ENCODE measurements around the gene MBD1. TPM values are rescaled to one million over a fixed set of nuclear protein-coding genes. Genes with fewer than 3 reads are reported as not detected.
A peak's percentile ranks its signal among the peaks of the same experiment; 100 is the strongest.

The MBD1 gene
- total and polyA plus RNA-seq, 8 donors = 27.0 to 162 (median 55.5) TPM

DNA sequence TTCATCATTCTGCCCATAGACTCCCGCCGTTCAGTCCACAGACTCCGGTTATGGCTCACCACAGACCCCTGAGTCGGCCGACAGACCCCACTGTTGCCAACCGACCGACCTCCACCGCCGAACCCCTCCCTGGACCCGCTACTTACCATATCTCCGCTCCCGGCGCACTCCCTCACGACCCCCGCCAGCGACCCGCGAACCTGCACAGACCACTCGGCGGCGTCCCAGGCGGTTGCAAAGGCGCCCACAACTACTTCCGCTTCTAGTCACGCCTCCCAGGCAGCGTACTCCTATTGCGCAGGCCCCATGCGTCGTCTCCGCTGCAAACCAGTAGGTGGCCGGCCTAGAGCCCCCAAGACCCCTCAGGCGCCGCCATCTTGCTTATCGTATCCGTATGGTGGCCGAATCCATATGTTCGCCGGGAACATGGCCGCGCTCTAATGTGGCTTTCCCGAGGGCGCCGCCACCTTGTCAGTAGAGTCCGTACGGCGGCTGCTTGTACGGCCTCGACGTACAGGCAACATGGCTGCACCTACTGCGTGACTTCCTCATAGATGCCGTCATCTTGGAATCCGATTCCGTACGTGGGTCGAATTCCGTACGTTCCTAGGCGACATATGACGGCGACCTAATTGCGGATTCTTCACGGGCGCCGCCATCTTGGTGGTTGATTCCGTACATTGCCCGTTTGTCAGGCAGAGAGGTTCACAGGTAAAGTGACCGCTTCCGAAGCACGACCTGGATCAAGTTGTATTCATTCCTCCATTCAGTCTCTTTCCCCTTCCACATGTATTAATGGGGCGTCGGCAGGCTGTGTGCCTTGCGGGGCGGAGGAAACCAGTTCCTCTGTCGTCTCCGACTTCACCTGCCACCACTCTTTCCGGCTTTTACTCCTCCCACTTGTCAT is 6.4 kb upstream of the MBD1 start, which contains the start of gene CXXC1:
Gene CXXC1 (minus strand): TSS at position 252 of the 907 bp plus-strand sequence. CDS start 103 bp downstream, at position 149.
- WGBS, 5 donors = 0 to 1% (median 0%) methylated on average over 41 to 76 of the region's 76 CpGs
- no peak for TF ChIP-seq EP300 (IDR thresholded peaks at IDR 0.05)
- TF ChIP-seq, protein P1, sequence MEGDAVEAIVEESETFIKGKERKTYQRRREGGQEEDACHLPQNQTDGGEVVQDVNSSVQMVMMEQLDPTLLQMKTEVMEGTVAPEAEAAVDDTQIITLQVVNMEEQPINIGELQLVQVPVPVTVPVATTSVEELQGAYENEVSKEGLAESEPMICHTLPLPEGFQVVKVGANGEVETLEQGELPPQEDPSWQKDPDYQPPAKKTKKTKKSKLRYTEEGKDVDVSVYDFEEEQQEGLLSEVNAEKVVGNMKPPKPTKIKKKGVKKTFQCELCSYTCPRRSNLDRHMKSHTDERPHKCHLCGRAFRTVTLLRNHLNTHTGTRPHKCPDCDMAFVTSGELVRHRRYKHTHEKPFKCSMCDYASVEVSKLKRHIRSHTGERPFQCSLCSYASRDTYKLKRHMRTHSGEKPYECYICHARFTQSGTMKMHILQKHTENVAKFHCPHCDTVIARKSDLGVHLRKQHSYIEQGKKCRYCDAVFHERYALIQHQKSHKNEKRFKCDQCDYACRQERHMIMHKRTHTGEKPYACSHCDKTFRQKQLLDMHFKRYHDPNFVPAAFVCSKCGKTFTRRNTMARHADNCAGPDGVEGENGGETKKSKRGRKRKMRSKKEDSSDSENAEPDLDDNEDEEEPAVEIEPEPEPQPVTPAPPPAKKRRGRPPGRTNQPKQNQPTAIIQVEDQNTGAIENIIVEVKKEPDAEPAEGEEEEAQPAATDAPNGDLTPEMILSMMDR (IDR thresholded peaks at IDR 0.05) = peak in 5 of 7 experiments; percentile 38 to 74 (median 59)
- TF ChIP-seq POLR2AphosphoS5 (IDR thresholded peaks at IDR 0.05) = peak; percentile 55 to 96 (median 74)
- H3K9me3 ChIP-seq = no peaks in the 10 kb centered on the region
- DNase-seq = peak; percentile 98 to 100
- H3K4me1 ChIP-seq = peaks cover 0 to 22% (median 14%) of the 10 kb centered on the region in 4 donors
- no peaks in the 10 kb centered on the region for H3K27me3 ChIP-seq
- H3K36me3 ChIP-seq = peaks cover 22 to 35% (median 34%) of the 10 kb centered on the region in 4 donors
- H3K4me3 ChIP-seq = peak within 1 kb of the TSS; percentile 70 to 89 (median 75)
- intact Hi-C loops (cut with DNase I; ENCODE audit: low total_unique reads) = no loop called here
- peak within 1 kb of the TSS; percentile 84 to 92 (median 90) for H3K27ac ChIP-seq

DNA sequence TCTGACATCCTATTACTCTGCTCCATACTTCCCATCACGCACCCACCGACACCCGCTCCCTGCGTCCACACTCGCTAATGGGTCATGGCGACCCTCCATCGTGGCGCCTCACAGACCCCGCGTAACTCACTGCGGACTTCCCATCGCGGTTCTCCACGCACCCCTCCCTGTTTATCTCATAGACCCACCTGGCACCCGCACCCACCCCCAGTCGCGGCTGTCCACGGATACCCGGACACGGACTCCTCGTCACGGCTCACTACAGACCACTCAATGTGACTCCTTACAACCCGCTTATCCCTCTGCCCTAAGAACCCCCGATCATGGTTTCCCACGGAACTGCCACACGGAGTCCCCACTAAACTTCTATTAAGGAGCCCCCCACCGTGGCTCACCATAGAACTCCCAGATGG is 5.7 kb upstream of the MBD1 start:
- Histone ChIP-seq H3K9me3 (no peaks in the 10 kb centered on the region), H3K27ac (peak overlapping the region; percentile 84 to 92 (median 90)), H3K4me1 (peaks cover 3 to 29% (median 20%) of the 10 kb centered on the region in 4 donors), H3K4me3 (peak overlapping the region; percentile 70 to 89 (median 75)), H3K36me3 (peaks cover 27 to 41% (median 40%) of the 10 kb centered on the region in 4 donors), H3K27me3 (no peaks in the 10 kb centered on the region)
- intact Hi-C loops (cut with DNase I; ENCODE audit: low total_unique reads) = no loop called here
- 0 to 1% (median 1%) methylated on average over 27 of the region's 27 CpGs for WGBS, 5 donors
- no peak for DNase-seq
- no peak for TF ChIP-seq EP300 (IDR thresholded peaks at IDR 0.05)
- TF ChIP-seq POLR2AphosphoS5 (IDR thresholded peaks at IDR 0.05) = no peak

DNA sequence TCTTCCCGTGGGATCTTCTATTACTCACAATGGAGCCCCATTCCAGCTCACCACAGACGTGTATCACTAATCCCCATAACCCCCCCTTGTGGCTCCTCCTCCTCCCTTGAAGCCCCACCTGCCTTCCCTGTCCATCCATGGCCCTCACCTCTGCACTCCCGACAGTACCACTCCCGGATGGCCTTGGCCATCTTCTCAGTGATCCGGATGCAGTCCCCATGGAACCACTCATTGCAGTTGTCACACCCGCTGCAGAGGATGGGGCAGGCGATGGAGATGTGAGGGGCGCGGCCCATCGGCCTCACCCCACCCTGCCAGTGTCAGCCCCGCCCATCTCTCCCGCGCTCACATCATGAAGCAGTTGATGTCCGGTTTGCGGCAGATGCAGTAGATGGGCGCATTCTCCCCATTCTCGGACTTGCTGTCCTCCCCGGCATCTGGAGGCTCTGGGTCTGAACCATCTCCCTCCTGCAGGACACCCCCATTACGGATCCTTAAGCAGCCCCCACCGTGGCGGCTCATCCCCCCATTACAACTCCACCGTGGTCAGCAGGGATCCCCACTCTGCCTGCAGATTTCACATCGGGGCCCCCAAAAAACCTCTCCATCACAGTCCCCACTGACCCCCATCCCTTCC is 5.2 kb upstream of the MBD1 start:
- WGBS, 5 donors = 12 to 23% (median 15%) methylated on average over 15 to 23 of the region's 23 CpGs
- Histone ChIP-seq H3K27ac (peak overlapping the region; percentile 84 to 92 (median 90)), H3K4me3 (peak overlapping the region; percentile 70 to 89 (median 75)), H3K9me3 (no peaks in the 10 kb centered on the region), H3K27me3 (no peaks in the 10 kb centered on the region), H3K36me3 (peaks cover 27 to 41% (median 40%) of the 10 kb centered on the region in 4 donors), H3K4me1 (peaks cover 6 to 32% (median 24%) of the 10 kb centered on the region in 4 donors)
- TF ChIP-seq EP300 (IDR thresholded peaks at IDR 0.05) (no peak), POLR2A (IDR thresholded peaks at IDR 0.05) (no peak), POLR2AphosphoS5 (IDR thresholded peaks at IDR 0.05) (no peak)
- TF ChIP-seq, protein P1 (IDR thresholded peaks at IDR 0.05) = no peak
- intact Hi-C loops (cut with DNase I; ENCODE audit: low total_unique reads) = no loop called here
- DNase-seq = peak in 1 of 2 donors; percentile 57

DNA sequence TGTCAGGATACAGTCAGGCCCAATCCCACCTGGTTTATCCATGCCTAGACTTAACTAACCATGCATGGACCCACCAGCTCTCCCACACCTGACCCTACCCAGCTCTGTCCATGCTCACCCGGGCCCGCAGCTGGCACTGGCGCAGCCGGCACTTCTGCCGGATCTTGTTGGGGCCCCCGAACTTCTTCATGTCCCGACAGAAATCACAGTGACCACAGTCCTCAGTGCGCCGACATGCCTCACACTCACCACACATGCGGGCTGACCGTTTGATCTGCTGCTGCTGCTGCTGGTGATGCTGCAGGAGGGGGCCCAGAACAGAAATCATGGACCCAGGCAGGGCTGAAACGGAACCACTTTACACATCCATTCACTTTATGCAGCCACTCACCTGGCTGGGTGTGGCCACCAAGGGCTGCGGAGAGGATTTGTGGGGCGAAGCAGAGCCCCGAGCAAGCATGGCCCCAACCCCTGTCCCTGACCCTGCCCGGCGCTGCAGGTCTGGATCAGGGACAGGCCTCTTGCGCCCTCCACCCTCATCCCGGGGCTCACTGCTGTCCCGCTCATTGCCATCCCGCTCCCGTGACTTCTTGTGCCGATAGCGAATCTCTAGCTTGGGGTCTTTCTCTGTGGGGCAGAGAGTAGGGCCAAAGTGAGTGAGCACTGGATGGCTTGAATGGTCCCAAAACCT is 4.5 kb upstream of the MBD1 start:
- no peak for DNase-seq
- H3K9me3 ChIP-seq = no peaks in the 10 kb centered on the region
- 94 to 98% (median 97%) methylated on average over 24 of the region's 24 CpGs for WGBS, 5 donors
- H3K4me3 ChIP-seq = no peak overlapping the region
- intact Hi-C loops (cut with DNase I; ENCODE audit: low total_unique reads) = no loop called here
- TF ChIP-seq, protein P1 (IDR thresholded peaks at IDR 0.05) = no peak
- TF ChIP-seq EP300 (IDR thresholded peaks at IDR 0.05) (no peak), POLR2AphosphoS5 (IDR thresholded peaks at IDR 0.05) (no peak), POLR2A (IDR thresholded peaks at IDR 0.05) (no peak)
- H3K36me3 ChIP-seq = peaks cover 27 to 41% (median 40%) of the 10 kb centered on the region in 4 donors
- no peaks in the 10 kb centered on the region for H3K27me3 ChIP-seq
- peak overlapping the region in 1 of 5 donors; percentile 92 for H3K27ac ChIP-seq
- peaks cover 6 to 32% (median 24%) of the 10 kb centered on the region in 4 donors for H3K4me1 ChIP-seq

All from stomach (tissue), 9 donors.